A549 treated with RU486 at 1 μM for 4 hours (cell line): ENCODE results near the gene CHRNA1. TPM values are rescaled to one million over a fixed set of nuclear protein-coding genes. Genes with fewer than 3 reads are reported as not detected.

Source experiments
- total RNA-seq: library from RNA; stranded (reverse); fragments of 200-300 nt; extraction: Qiagen RNA extraction; gene quantifications from 5 replicates; pipeline ENCODE4 v1.2.3, GENCODE V29; 2022; ENCODE audit warnings: low read depth

Gene CHRNA1
- not detected in 5 replicates for total RNA-seq

DNA sequence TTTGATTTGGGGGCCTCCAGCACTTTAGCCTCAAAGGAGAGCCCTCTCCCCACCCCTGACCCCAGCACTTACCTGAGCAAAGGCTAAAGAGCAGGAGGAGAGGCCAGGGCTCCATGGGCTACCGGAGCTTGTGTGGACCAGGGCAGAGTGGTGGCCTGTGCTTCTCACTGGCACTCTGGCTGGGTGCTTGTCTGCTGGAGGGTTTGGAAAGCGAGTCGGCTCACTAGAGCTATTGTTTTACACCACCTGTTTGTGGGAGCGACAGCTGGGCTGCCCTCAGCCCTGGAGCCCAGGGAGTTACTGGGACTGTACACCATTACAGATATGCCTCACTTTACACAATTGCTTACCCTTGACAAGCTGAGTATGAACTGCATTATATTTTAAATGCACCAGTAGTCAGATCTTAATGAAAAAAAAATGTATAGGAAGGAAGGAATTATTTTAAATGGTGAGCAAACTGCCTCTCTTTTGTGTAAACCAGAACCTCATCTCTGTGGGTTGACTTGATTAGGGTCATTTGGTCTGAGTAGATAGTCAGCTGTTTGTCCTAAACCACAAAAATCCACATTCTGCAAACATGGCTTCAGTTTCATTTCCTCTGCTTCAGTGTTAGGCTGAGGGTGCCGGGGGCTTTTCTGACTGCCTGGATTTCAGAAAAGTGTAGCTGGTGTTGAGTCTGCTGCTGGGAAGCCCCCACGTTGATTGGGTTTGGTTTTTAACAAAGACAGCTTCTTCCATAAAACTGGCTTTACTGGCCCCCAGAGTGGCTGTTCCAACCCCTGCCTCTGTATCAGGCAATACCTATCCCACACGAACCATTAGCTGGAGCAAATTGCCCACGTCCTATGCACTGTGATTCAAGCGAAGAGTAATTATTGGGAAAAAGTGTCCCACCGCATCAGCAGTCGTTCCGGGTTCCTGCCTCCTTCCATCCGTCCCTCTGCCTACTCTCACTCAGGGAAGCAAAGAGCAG lies at the start of gene CHRNA1:
Gene CHRNA1, minus strand, starts transcription at position 193 of the 976 bp plus-strand sequence. Its CDS starts 78 bp downstream, at position 115.

Other genes starting within 250 kb of the CHRNA1 start
- gene WIPF1, start 166.7 kb downstream of the CHRNA1 start, total RNA-seq: 15.1 to 24.5 TPM (median 22.0 TPM) in 5 replicates
- gene CHN1, start 240.9 kb upstream of the CHRNA1 start, total RNA-seq: 15.0 to 20.7 TPM (median 19.1 TPM) in 5 replicates